ENCODE results near the gene C13orf46.
A peak's percentile ranks its signal among the peaks of the same experiment; 100 is the strongest.

The C13orf46 gene

DNA sequence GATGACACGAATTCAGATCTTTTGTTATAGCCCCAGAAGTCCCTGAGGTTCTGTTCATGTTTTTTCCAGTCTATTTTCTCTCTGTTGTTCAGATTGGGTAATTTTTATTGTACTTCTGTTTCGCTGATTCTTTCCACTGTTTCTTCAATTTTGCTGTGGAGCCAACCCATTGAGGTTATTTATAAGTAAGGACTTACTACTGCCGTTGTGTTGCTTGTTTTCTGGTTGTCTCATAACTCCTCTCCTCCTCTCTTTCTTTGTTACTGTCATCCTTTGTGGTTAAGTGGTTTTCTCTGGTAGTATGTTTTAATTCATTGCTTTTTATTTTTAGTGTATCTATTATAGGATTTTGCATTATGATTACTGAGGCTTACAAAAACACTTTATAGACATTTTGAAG lies 61.3 kb downstream of the C13orf46 start:
- POLR2A ChIA-PET, result interaction anchor here (1.0 kb wide), 1 partner anchor 9 kb away, joined by 3 read pairs; no protein-coding TSS in a partner anchor
- no peak overlapping the region for H3K4me3 ChIP-seq (ENCODE audit: low read depth, low read length)
- no peak for DNase-seq (ENCODE audit: low read depth, low spot score)
- TF ChIP-seq, protein P1, sequence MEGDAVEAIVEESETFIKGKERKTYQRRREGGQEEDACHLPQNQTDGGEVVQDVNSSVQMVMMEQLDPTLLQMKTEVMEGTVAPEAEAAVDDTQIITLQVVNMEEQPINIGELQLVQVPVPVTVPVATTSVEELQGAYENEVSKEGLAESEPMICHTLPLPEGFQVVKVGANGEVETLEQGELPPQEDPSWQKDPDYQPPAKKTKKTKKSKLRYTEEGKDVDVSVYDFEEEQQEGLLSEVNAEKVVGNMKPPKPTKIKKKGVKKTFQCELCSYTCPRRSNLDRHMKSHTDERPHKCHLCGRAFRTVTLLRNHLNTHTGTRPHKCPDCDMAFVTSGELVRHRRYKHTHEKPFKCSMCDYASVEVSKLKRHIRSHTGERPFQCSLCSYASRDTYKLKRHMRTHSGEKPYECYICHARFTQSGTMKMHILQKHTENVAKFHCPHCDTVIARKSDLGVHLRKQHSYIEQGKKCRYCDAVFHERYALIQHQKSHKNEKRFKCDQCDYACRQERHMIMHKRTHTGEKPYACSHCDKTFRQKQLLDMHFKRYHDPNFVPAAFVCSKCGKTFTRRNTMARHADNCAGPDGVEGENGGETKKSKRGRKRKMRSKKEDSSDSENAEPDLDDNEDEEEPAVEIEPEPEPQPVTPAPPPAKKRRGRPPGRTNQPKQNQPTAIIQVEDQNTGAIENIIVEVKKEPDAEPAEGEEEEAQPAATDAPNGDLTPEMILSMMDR (IDR thresholded peaks at IDR 0.05; ENCODE audit: insufficient read depth, low read length, missing control alignments), result no peak
- CTCF ChIA-PET, result interaction anchor here (1.1 kb wide), 1 partner anchor 11 kb away, joined by 3 read pairs; no protein-coding TSS in a partner anchor

DNA sequence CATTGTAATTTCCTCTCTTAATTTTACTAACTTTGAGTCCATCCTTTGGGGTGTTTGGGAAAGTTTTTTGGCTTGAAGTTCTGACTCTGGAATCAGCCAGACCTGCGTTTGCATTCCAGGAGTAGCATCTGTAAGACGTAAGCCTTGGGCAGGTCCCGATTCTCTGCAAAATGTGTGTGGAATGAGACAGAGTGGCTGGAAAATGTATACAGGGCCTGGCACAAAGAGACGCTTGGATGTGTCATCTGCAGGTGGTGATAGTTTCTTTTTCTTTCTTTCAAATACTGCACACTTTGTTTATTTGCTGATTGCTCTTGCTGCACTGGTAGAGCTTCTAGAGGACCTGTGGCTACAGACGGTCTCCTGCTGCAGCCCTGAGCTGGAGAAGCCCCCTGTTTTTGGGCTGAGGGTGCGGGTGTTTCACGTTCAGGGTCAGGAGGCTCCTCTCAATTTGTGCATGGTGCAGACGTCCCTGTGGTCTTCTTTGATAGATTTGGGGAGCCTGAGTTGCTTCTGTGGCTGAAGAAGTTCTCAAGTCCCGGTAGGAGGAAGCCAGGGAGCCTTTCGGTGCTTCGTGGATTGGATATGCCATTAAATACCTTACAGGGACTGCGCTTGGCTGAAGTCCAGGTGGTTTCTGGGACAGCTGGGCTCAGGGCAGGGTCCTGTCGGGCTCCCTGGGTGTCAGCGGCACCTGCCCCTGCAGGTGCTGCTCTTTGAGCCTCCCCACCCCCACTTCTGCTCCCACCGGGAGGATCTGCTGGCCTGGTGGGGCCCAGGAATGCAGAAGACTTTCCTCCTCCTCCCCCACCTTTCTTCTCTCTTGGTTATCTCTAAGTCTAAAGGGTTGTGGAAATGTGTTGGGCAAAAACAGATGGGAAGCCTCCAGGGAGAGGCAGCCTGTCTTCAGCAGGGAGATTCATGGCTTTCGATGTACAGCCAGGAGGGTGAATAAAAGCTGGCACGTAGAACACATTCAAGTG lies 66.0 kb downstream of the C13orf46 start:
- peak overlapping the region; percentile 21 for H3K4me3 ChIP-seq (ENCODE audit: low read depth, low read length)
- ChIA-PET CTCF (no interaction called here), POLR2A (interaction anchor here (1.0 to 1.6 kb wide), 3 partner anchors 10 to 46 kb away, joined by 3 to 4 read pairs (median 4); no protein-coding TSS in a partner anchor)
- TF ChIP-seq, protein P1 (IDR thresholded peaks at IDR 0.05; ENCODE audit: insufficient read depth, low read length, missing control alignments), result no peak
- DNase-seq (ENCODE audit: low read depth, low spot score), result peak; percentile 77

DNA sequence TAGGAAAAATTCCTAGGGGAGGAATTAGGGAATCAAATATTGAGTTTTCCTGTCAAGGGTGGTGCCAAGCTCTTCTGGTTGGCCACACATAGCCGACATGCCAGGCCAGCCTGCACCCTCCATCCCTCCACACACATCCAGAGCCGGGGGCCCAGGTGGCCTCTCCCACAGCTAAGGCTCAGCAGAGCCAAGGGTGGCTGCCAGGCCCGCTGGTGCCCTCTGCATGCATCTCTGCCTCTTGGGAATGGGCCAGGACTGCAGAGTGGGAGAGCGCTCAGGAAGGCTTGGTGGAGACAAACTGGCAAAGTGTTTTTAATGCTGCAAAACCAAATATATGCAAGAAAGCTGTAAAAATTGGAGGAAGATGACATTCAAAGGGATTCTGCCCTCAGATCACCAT lies 67.3 kb downstream of the C13orf46 start:
- TF ChIP-seq, protein P1 (IDR thresholded peaks at IDR 0.05; ENCODE audit: insufficient read depth, low read length, missing control alignments), result no peak
- POLR2A ChIA-PET, result no interaction called here
- no peak for DNase-seq (ENCODE audit: low read depth, low spot score)
- H3K4me3 ChIP-seq (ENCODE audit: low read depth, low read length), result no peak overlapping the region
- CTCF ChIA-PET, result no interaction called here

DNA sequence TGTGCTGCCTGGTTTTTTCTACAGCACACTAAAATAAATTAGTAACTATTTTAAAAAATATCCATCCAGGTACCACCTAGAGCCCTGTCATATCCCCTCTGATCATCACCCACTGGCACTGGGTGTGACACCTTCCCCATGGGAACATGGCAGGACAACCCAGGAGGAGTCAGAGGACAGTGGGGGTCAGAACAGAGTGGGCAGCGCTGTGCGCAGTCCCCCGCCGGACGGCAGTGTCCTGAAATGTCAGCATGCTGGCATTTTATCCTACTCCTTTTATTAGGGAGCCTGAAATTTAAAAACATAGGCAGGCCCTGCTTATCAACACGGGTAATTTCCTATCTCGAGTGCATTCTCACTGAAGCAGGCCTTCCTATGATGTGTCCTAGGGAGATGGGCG lies 67.9 kb downstream of the C13orf46 start:
- ChIA-PET CTCF (interaction anchor here (2.9 kb wide), 1 partner anchor 23 kb away, joined by 8 read pairs; no protein-coding TSS in a partner anchor), POLR2A (no interaction called here)

DNA sequence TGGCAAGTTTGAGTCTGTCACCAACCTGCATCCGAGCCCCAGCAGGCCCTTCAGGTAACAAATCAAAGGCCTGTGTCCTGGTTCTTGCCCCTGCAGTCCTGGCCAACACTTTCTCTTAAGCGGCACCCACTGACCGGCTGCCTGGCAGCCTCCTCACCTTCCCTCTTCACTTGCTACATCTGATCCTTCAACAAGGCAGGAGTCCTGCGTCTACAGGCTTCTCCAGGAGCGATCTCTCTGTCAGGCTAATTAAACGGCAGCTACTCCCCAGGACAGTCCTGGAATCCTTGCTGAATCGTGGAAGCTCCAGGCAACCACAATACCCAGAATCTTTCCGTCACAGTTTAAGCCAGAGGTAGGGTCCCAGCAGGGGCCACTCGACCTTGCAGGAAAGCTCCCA lies 68.9 kb downstream of the C13orf46 start:
- TF ChIP-seq, protein P1 (IDR thresholded peaks at IDR 0.05; ENCODE audit: insufficient read depth, low read length, missing control alignments), result no peak
- H3K4me3 ChIP-seq (ENCODE audit: low read depth, low read length), result no peak overlapping the region
- ChIA-PET POLR2A (no interaction called here), CTCF (interaction anchor here (1.0 to 2.9 kb wide), 2 partner anchors 24 to 84 kb away, joined by 3 to 8 read pairs; no protein-coding TSS in a partner anchor)
- DNase-seq (ENCODE audit: low read depth, low spot score), result no peak

More for the DNA sequence above, 67.9 kb downstream of the C13orf46 start:
- H3K4me3 ChIP-seq (ENCODE audit: low read depth, low read length), result no peak overlapping the region
- TF ChIP-seq, protein P1 (IDR thresholded peaks at IDR 0.05; ENCODE audit: insufficient read depth, low read length, missing control alignments), result no peak
- no peak for DNase-seq (ENCODE audit: low read depth, low spot score)

DNA sequence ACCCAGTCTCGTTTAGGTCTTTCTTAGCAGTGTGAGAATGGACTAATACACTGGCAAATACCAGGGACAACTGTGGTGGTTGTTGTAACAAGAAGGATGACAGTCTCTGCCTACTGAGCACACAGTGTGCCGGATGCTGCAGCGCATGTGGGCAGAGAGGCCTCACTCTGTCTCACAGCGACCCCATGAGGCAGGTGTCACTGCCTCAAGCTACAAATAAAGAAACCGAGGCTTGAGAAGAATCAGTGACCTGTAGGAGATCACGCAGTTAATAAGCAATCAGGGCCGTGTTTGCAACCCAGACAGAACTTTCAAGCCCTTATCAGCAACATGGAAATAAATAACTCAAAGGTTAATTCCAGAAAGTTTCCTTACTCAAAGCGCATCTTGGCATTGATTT lies 69.5 kb downstream of the C13orf46 start:
- TF ChIP-seq, protein P1 (IDR thresholded peaks at IDR 0.05; ENCODE audit: insufficient read depth, low read length, missing control alignments), result no peak
- no peak for DNase-seq (ENCODE audit: low read depth, low spot score)
- no peak overlapping the region for H3K4me3 ChIP-seq (ENCODE audit: low read depth, low read length)
- ChIA-PET POLR2A (interaction anchor here (1.1 to 1.6 kb wide), 2 partner anchors 9 to 23 kb away, joined by 3 to 5 read pairs; no protein-coding TSS in a partner anchor), CTCF (interaction anchor here (1.0 to 2.9 kb wide), 4 partner anchors 22 to 120 kb away, joined by 3 to 8 read pairs (median 3); no protein-coding TSS in a partner anchor)
